Mesothelial cell of epicardium (in vitro differentiated cells): ENCODE results near the gene CDA. TPM values are rescaled to one million over a fixed set of nuclear protein-coding genes. Genes with fewer than 3 reads are reported as not detected.

Experiments
- DNase-seq, 2 experiments: peaks; one replicate each; pipeline ENCODE4 v3.0.0; 2021; ENCODE audit warnings: low spot score in 2 of 2; ENCODE audit not compliant: unreplicated experiment in 2 of 2
- H3K27ac Mint-ChIP-seq: 2 replicates; pipeline ENCODE4 v1.8.0; 2021; ENCODE audit warnings: mixed read lengths
- H3K27me3 Mint-ChIP-seq: 2 replicates; pipeline ENCODE4 v1.8.0; 2021; ENCODE audit warnings: low read depth, mixed read lengths
- H3K36me3 Mint-ChIP-seq: 2 replicates; pipeline ENCODE4 v1.8.0; 2021; ENCODE audit warnings: mixed read lengths
- H3K4me1 Mint-ChIP-seq: 2 replicates; pipeline ENCODE4 v1.8.0; 2021; ENCODE audit warnings: mixed read lengths
- H3K4me3 Mint-ChIP-seq: 2 replicates; pipeline ENCODE4 v1.8.0; 2021; ENCODE audit warnings: mild to moderate bottlenecking, moderate library complexity, mixed read lengths
- H3K9me3 Mint-ChIP-seq: 2 replicates; pipeline ENCODE4 v1.8.0; 2021; ENCODE audit warnings: mixed read lengths
- CTCF ChIP-seq: fragments of 200-600 bp; sonication (generic); IDR thresholded peaks from one replicate; pipeline ENCODE4 v1.5.0; 2021; ENCODE audit warnings: antibody characterized with exemption; ENCODE audit not compliant: unreplicated experiment
- total RNA-seq: library from RNA; stranded (reverse); gene quantifications from 3 replicates; pipeline ENCODE4 v1.2.1, GENCODE V29; 2021

Gene CDA
- total RNA-seq, 1 donor from 2014 or later: 0.94 TPM

GRCh38 chr1:20575541-20576336 is 13.2 kb upstream of the CDA start:
- H3K27ac Mint-ChIP-seq: no peak overlapping the region
- H3K4me1 Mint-ChIP-seq: no peaks in the 10 kb centered on the region
- H3K36me3 Mint-ChIP-seq: no peaks in the 10 kb centered on the region
- peaks cover 34% of the 10 kb centered on the region for H3K27me3 Mint-ChIP-seq
- no peak overlapping the region for H3K4me3 Mint-ChIP-seq
- peaks cover 6% of the 10 kb centered on the region for H3K9me3 Mint-ChIP-seq
- no peak for DNase-seq
- TF ChIP-seq CTCF: no peak

- Mint-ChIP-seq H3K27ac (no peak overlapping the region), H3K36me3 (no peaks in the 10 kb centered on the region), H3K27me3 (peaks cover 28% of the 10 kb centered on the region), H3K9me3 (no peaks in the 10 kb centered on the region), H3K4me3 (no peak overlapping the region), H3K4me1 (no peaks in the 10 kb centered on the region)
- DNase-seq: no peak
- TF ChIP-seq CTCF: no peak
Measured at GRCh38 chr1:20578062-20578461, 10.8 kb upstream of the CDA start.

- Mint-ChIP-seq H3K36me3 (no peaks in the 10 kb centered on the region), H3K4me3 (no peak overlapping the region), H3K27me3 (peaks cover 23% of the 10 kb centered on the region), H3K27ac (no peak overlapping the region), H3K4me1 (no peaks in the 10 kb centered on the region), H3K9me3 (no peaks in the 10 kb centered on the region)
- no peak for DNase-seq
- no peak for TF ChIP-seq CTCF
Measured at GRCh38 chr1:20578721-20579395, 10.0 kb upstream of the CDA start.

GRCh38 chr1:20584890-20585289 is 4.0 kb upstream of the CDA start:
- Mint-ChIP-seq H3K27me3 (peaks cover 28% of the 10 kb centered on the region), H3K4me3 (no peak overlapping the region), H3K4me1 (peaks cover 14% of the 10 kb centered on the region), H3K27ac (no peak overlapping the region), H3K36me3 (no peaks in the 10 kb centered on the region), H3K9me3 (no peaks in the 10 kb centered on the region)
- no peak for DNase-seq
- no peak for TF ChIP-seq CTCF

- H3K4me1 Mint-ChIP-seq: peaks cover 22% of the 10 kb centered on the region
Measured at GRCh38 chr1:20586953-20587660, 1.8 kb upstream of the CDA start.

More at GRCh38 chr1:20586953-20587660, 1.8 kb upstream of the CDA start:
- Mint-ChIP-seq H3K36me3 (no peaks in the 10 kb centered on the region), H3K27ac (no peak overlapping the region), H3K9me3 (no peaks in the 10 kb centered on the region), H3K27me3 (peaks cover 29% of the 10 kb centered on the region), H3K4me3 (no peak overlapping the region)
- DNase-seq: no peak
- no peak for TF ChIP-seq CTCF
